ENCODE data around the gene ZBTB16.

ZBTB16 gene

GRCh38 chr11:114063149-114063828 is 3.8 kb downstream of the ZBTB16 start:
- no peak for DNase-seq (ENCODE audit: low read depth in 1 of 2, low spot score in 1 of 2)

DNA sequence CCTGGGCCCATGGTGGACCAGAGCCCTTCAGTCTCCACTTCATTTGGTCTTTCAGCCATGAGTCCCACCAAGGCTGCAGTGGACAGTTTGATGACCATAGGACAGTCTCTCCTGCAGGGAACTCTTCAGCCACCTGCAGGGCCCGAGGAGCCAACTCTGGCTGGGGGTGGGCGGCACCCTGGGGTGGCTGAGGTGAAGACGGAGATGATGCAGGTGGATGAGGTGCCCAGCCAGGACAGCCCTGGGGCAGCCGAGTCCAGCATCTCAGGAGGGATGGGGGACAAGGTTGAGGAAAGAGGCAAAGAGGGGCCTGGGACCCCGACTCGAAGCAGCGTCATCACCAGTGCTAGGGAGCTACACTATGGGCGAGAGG is 4.3 kb downstream of the ZBTB16 start:
- no peak for DNase-seq (ENCODE audit: low read depth in 1 of 2, low spot score in 1 of 2)

DNA sequence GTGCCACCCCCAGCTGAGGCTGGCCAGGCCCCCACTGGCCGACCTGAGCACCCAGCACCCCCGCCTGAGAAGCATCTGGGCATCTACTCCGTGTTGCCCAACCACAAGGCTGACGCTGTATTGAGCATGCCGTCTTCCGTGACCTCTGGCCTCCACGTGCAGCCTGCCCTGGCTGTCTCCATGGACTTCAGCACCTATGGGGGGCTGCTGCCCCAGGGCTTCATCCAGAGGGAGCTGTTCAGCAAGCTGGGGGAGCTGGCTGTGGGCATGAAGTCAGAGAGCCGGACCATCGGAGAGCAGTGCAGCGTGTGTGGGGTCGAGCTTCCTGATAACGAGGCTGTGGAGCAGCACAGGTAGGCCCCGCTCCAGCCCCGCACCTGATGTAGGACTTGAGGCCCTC is 4.7 kb downstream of the ZBTB16 start:
- DNase-seq (ENCODE audit: low read depth in 1 of 2, low spot score in 1 of 2) = no peak

DNA sequence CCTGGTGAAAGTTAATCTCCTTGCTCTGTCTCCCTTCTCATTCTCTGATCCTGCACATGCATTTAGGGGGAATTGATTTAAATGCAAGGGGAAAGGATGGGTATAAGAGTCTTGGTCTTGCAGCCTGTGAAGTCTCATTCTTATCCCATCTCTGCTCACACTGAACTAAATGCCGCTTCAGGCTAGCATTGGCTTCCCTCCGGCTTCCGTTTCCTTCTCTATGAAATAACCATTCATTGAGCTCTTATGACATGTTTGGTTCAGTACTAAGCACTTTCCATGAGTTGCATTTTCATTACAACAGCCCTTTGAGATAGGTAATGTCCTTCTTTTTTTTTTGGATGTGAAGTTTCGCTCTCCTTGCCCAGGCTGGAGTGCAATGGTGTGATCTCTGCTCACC is 5.6 kb downstream of the ZBTB16 start:
- DNase-seq (ENCODE audit: low read depth in 1 of 2, low spot score in 1 of 2) = no peak

GRCh38 chr11:114066046-114066648 is 6.6 kb downstream of the ZBTB16 start:
- DNase-seq (ENCODE audit: low read depth in 1 of 2, low spot score in 1 of 2) = no peak

DNA sequence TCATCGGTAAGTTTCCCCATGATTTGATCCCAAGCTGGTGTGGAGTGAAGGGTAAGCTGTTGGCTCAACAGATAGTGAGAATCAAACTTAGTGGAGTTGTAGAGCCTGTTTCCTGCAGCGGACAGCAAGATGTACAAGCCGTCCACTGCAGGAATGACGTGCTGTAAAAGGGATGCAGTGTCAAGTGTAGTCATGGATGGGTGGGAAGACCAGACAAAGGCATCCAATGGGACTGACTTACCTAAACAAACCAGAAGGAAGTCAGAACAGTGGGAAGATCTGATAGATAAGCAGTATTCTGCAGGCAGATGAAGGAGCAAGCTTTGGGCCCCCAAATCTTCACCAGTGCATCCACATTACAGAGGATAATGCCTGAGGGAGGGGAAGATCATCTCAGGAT is 8.8 kb downstream of the ZBTB16 start:
- DNase-seq (ENCODE audit: low read depth in 1 of 2, low spot score in 1 of 2) = no peak

GRCh38 chr11:114070464-114071139 is 11.1 kb downstream of the ZBTB16 start:
- DNase-seq (ENCODE audit: low read depth in 1 of 2, low spot score in 1 of 2) = no peak

GRCh38 chr11:114073007-114073827 is 13.7 kb downstream of the ZBTB16 start:
- DNase-seq (ENCODE audit: low read depth in 1 of 2, low spot score in 1 of 2) = no peak

DNA sequence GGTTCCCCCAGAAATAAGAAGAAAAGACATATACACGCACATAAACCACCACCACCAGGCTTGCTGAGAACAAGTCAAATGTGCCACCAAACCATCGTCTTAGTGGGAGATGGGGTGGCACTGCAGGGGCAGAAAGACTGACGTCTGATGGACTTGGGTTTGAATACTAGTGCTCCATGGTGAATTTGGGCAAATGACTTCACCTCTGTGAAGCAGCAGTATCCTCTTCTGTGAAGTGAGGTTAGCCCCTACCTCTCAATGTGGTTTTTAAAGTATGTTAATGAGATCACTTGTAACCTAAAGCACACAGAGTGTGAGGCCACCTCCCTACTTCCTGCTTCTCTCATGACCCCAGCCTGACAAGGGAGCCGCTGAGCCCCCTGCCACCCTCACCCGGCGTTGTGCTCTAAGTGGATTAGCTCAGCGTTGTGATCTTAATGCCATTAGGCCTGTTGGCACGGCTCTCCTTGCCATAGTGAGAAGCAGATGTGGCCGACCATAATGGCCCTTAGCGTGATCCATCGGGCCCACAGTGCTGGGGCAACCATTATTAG is 14.4 kb downstream of the ZBTB16 start:
- no peak for DNase-seq (ENCODE audit: low read depth in 1 of 2, low spot score in 1 of 2)

GRCh38 chr11:114074546-114075343 is 15.2 kb downstream of the ZBTB16 start:
- DNase-seq (ENCODE audit: low read depth in 1 of 2, low spot score in 1 of 2) = no peak

- no peak for DNase-seq (ENCODE audit: low read depth in 1 of 2, low spot score in 1 of 2)
These were observed 15.8 kb downstream of the ZBTB16 start for GRCh38 chr11:114075344-114075610.

DNA sequence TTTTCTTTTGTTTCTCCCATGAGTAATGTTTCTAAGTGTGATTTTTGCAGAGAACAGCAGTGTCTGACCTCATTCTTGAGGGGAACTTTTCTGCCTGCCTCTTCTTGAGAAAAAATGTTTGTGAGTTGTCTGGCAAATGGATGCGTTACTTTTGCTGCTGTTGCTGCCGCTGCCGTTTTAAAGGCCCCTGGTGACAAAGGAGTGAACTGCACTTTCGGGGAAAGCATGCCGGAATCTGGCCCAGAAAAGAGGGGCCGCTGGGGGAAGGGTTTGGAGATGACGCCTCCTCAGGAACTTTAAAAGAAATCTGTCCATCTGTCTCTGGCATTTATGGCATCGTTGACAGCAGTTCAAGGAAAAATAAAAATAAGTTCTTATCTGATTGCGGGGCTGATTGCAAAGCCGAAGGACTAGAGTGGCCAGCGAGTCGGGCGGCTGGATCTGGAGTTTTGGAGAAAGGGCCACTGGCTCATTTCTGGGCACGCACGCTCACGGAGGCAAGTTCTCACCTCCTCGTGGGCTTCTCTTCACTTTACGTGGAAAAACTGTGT is 16.5 kb downstream of the ZBTB16 start:
- DNase-seq (ENCODE audit: low read depth in 1 of 2, low spot score in 1 of 2) = no peak

- no peak for DNase-seq (ENCODE audit: low read depth in 1 of 2, low spot score in 1 of 2)
These were observed 17.4 kb downstream of the ZBTB16 start for GRCh38 chr11:114076921-114077331.

DNA sequence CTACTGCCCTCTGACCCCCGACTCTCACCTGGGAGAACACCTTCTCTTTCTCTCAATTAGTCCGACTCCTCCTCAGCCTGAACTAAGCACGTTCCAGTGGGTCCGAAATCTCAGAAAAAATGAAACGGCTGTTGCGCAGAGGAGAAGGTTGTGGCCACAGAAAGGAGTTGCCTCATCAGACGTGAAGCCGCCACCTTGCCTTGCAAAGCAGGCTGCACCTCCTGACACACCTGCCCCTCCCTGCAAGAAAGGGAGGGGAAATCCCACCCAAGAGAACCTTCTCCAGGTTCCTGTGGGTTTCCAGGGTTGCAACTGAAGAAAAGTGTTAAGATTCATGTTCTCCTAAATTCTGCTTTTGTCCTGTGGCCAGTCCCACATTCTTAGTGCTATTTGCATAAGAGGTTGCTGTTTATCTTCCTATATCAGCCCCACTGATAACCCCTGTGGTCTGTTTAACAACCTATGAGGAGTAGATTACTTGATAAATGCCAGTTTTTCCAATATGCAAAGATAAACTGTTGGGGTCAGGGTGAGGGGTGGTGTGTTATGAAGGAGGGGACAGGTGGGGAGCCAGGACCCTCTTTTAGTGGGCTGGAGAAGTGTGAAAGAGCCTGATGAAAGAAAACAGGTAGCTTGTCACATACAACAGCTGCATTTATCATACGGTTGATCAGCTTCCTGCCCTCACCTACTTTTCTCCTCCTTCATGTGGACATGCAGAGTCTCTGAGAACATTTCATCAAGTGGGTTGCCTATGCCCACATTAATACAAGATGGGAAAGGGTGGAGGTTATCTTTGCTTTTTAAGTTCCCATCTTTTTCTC is 18.2 kb downstream of the ZBTB16 start:
- DNase-seq (ENCODE audit: low read depth in 1 of 2, low spot score in 1 of 2) = no peak

- no peak for DNase-seq (ENCODE audit: low read depth in 1 of 2, low spot score in 1 of 2)
These were observed 18.9 kb downstream of the ZBTB16 start for GRCh38 chr11:114078423-114078822.

DNA sequence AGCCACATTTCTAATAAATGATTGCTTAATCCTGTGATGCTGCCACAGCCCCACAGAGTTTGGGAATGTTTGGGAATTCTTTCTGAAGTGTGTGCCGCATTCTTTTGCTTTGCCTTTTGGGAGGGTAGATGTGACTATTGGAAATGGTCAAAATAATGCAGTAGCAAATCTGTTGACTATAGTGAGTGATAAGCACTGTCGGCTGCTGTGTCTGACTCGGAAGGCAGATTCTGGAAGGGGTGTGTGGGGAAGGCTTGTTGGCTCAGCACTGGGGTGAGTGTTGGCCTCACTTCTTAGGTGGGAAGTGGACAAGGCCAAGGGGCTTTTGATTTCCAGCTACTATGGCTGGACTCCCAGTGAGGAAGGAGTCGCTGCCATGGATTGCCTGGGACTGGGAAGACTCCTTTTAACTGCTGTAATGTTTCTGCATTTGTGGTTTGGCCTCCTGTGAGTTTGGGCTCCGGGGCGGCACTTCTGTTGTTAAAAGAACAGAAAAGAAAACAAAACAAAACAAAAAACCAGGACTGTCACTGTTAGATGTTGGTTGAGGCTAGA is 20.1 kb downstream of the ZBTB16 start:
- DNase-seq (ENCODE audit: low read depth in 1 of 2, low spot score in 1 of 2) = no peak

DNA sequence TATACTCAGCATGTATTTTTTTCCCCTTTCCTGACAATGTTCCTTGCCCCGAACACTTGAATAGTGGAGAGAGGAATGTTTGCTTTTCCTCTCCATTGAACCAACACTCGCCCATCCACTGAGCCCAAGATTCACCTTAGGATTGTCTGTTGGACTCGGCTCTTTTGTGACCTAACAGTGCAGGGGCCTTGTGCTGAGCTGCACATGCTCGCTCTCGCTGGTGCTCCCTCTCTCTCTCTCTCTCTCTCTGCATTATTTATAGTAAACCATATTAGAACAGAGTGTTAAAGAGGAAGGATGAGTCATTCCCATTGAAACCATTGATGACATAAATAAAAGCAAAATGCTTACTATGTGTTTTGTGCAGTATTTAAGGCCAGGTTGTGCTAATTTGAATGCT is 20.7 kb downstream of the ZBTB16 start:
- DNase-seq (ENCODE audit: low read depth in 1 of 2, low spot score in 1 of 2) = no peak

DNA sequence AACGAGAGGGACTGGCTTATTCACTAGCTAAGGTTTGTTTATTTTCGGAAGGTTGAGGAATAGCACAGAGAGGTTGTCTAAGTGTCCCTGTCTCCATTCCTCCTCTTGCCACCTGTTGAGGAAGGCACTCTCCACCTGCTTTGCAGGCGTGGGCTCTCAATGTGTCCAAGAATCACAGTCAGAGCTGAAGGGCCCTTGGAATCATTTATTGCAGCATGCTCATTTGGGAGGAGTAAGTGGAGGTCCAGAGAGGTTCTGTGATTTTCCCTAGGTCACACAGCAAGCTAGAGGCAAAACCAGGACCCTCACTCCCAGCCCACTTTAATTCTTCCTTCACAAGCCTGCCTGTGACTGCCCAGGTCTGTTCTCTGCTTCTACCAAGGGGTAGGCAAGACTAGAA is 21.3 kb downstream of the ZBTB16 start:
- DNase-seq (ENCODE audit: low read depth in 1 of 2, low spot score in 1 of 2) = no peak

GRCh38 chr11:114081641-114082414 is 22.3 kb downstream of the ZBTB16 start:
- DNase-seq (ENCODE audit: low read depth in 1 of 2, low spot score in 1 of 2) = no peak

All from activated CD4-positive, alpha-beta T cell treated with anti-CD3 and anti-CD28 coated beads, Interleukin-2, amount 50 U/mL, for 24 hours (primary cell).